Adrenal gland (tissue), 5 donors: ENCODE data around the gene SDK2.

Experiments used
- CTCF ChIP-seq, 6 experiments: fragments of 450-650 bp in 4 of 6; fragments of 200-600 bp in 2 of 6; sonication (generic) in 1 of 6; IDR thresholded peaks; 1 replicate in 5 of 6; 2 replicates in 1 of 6; pipeline versions ENCODE4 v1.5.1 to v1.8.0; 2016 to 2021; ENCODE audit warnings: antibody characterized with exemption in 6 of 6, mild to moderate bottlenecking in 2 of 6, moderate library complexity in 1 of 6
- POLR2A ChIP-seq, 2 donors: fragments of 450-650 bp; IDR thresholded peaks; one replicate each; pipeline ENCODE4 v1.6.1; 2017; ENCODE audit warnings: antibody characterized with exemption in 2 of 2, mild to moderate bottlenecking in 2 of 2, moderate library complexity in 1 of 2
- donor health status: DM: no; HTN: no; CAD: no.

DNA sequence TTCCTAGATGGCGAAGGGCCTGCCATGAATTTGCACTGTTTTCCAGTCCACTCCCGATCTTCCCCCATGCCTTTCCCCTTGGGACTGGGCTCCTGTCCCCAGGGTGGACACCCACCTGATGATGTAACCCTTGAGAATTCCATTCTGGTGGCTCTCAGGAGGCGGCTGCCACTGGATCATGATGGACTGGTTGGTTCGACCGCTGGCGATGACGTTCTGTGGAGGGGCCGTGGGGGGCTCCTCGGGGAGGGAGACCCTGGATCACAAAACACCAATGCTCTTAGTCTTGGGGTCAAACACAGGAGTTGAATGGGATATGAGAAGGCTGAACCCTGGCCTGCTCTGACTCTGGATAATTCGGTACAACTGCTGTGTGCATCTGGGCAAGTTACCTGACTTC lies 225.2 kb downstream of the SDK2 start:
- TF ChIP-seq POLR2A (IDR thresholded peaks at IDR 0.05) (no peak), CTCF (IDR thresholded peaks at IDR 0.05) (no peak)
